ENCODE data around the gene MYL6.
"Not testable (repeated sequence)": the region's sequence is repeated elsewhere in the genome, so short reads cannot be mapped to it uniquely, and the experiment has no call there.

The MYL6 gene

GRCh38 chr12:56129942-56130495, 28.1 kb upstream of the MYL6 start:
- no peak for DNase-seq

- DNase-seq, result no peak
These were observed 27.3 kb upstream of the MYL6 start for GRCh38 chr12:56130876-56131275.

GRCh38 chr12:56134897-56135296, 23.3 kb upstream of the MYL6 start:
- DNase-seq, result no peak

- DNase-seq, result peak; percentile 58
These were observed 20.1 kb upstream of the MYL6 start for GRCh38 chr12:56137853-56138571.

GRCh38 chr12:56141946-56142784, 16.0 kb upstream of the MYL6 start:
- no peak for DNase-seq

GRCh38 chr12:56143217-56143616, 14.9 kb upstream of the MYL6 start:
- no peak for DNase-seq

- no peak for DNase-seq
These were observed 14.3 kb upstream of the MYL6 start for GRCh38 chr12:56143870-56144269.

- no peak for DNase-seq
These were observed 12.9 kb upstream of the MYL6 start for GRCh38 chr12:56145217-56145616.

GRCh38 chr12:56146492-56147460, 11.4 kb upstream of the MYL6 start:
- DNase-seq, result no peak

GRCh38 chr12:56150563-56150962, 7.6 kb upstream of the MYL6 start:
- DNase-seq, result no peak

- peak; percentile 88 for DNase-seq
These were observed 6.5 kb upstream of the MYL6 start for GRCh38 chr12:56151672-56152131.

- DNase-seq, result peak; percentile 98
These were observed 5.9 kb upstream of the MYL6 start, which contains the start of gene MYL6B for GRCh38 chr12:56152132-56152755. Gene MYL6B, plus strand, starts transcription at chr12:56152587. Its CDS starts 1,332 bp downstream, at chr12:56153919.

GRCh38 chr12:56152756-56153677, 5.1 kb upstream of the MYL6 start:
- DNase-seq, result no peak

- no peak for DNase-seq
These were observed 4.5 kb upstream of the MYL6 start for GRCh38 chr12:56153678-56154065.

- DNase-seq, result no peak
These were observed 3.9 kb upstream of the MYL6 start for GRCh38 chr12:56154246-56154771.

GRCh38 chr12:56154818-56155217, 3.3 kb upstream of the MYL6 start:
- no peak for DNase-seq

- DNase-seq, result no peak
These were observed 2.8 kb upstream of the MYL6 start for GRCh38 chr12:56155256-56155845.

GRCh38 chr12:56156464-56157200, 1.5 kb upstream of the MYL6 start:
- not testable (repeated sequence) for DNase-seq
